ENCODE measurements around the gene RBKS.
"Not testable (repeated sequence)": the region's sequence is repeated elsewhere in the genome, so short reads cannot be mapped to it uniquely, and the experiment has no call there.

RBKS gene

DNA sequence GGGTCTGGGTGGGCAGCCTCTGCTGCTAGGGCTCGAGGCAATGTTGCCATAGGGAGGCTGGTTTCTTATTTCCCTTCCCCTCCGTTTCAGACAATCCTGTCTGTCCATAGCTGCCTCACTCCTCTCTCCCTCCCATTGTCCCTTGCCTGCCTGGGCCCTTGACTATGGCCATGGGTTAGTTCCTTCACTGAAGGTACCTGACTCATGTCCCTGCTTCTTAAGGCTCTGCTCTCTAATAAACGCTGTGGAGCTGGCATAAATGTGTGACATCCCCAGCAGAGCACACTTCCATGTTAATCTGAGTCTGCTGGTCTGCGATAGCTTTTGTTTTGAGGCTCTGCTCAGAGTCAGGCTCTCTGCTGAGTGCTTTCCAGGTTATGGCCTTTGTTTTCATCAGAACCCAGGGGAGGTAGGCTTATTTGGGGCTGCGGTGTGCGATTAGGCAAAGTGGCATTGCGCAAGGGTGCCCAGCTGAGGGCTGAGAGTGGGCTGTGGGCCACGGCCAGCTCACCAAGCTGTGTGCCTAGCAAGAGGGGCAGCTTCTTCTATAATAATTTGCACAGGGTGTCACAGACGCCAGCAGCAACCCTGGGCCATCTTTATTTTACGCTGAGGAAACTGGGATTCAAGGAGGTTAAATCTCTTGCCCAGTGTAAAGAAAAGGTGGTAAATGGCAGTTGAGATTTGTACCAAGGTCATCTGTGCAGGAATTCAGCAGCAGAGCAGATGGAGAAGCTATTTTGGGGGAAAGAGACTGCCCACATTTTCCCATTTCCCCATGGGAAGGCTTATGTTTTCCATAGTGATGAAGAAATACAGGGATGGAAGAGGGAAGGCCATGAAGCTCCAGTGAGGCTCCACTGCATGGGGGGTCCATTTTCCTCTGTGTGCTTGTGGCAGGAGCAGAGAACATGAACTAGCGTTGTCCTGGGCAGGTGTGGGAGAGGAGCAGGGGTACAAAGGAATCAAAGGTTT is 93.1 kb downstream of the RBKS start:
- DNase-seq: no peak

DNA sequence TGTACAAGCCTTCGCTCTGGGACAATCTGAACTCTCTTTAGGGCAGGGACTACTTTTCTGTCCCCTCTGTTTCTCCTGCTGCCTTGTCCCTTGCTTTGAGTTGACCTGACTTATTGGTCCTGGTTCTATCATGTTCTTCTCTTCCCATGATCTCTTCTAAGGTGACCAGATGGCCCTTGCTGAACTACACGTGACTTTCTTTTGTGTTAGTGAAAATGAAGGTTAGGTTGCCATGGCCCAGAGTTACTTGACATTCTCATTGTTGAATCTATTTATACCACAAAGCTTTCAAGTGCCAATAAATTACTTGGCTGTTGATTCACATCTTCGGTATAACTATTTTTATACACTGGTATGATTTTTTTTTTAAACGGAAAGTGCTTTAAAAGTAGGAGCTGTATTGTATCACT is 94.3 kb downstream of the RBKS start:
- no peak for DNase-seq

DNA sequence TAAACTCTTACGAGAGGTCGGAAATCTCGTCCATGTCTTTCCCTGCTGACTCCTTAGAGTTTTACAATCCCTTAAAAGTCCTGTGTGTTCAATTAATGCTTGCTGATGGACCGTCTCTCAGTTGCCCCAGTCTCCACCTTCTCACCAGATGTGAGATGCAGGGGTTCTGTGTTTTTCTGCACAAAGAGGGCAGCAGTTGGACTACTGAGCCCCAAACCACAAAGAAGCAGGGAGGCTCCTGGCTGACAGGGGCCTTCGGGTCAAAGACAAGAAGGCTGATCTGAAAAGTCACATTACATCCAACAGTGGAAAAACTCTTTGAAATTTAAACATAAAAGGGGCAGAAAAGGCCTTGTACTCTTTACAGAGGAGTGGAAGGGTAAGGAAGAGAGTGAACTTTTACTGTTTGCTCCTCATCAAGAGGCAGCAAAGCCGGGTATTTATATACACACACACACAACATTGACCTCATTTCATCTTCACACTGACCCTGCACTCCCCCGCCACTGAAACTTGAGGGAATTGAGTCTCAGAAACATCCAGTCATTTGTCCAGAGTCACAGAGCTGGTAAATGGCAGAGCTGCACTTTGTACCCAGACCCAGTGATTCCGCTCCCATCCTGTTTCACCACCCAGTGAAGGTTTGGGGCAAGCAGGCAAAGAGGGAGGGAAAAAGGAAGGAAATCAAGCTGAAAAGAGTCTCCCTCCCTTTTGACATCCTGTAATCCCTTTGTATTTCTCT is 94.9 kb downstream of the RBKS start:
- DNase-seq: no peak

DNA sequence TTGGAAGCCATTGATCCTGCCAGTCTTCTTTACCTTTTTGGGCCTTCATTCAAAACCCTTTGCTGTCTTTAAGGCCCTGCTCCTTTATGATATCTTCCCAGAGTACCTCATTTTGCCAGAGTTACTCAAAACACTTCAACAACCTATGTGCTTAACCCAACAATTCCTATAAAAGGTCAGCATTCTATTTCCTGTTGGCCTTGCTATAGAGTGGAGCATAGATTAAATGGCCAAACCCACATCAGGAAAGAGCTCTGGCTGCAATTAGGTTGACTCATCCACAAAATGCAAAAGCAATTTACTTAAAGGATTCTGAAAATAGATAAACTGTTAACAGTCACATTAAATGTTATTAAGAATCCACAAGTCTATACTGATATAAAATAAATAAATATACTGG is 97.4 kb downstream of the RBKS start:
- DNase-seq: no peak

DNA sequence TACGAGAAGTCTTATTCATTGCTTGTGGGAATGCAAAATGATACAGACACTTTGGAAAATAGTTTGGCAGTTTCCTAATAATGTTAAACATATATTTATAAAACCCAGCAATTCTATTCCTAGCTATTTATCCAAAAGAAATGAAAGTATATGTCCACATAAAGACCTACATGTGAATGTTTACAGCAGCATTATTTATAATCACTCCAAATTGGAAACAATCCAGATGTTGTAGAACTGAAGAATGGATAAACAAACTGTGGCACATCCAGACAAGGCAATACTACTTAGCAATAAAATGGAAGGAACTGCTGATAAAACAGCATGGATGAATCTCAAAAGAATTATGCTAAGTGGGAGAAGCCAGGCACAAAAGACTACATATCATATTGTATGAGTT is 99.4 kb downstream of the RBKS start:
- DNase-seq: no peak

DNA sequence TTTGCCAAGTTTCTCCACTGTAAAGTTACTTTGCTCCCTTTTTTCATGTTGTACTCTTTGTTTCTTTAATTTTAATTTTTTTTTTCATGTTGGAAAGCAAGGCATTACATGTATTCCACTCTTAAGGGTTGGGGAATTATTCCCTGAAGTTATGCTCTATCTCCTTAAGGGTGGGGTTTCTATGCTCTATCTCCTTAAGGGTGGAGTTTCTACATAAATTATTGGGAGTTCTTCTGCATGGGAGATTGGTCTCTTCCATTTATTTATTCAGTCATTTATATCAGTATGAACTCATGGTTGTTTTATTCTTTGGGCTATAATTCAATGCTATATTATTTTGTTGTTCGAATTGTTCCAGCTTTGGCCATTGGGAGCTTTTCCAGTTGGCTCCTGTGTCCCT is 107.5 kb downstream of the RBKS start:
- no peak for DNase-seq

DNA sequence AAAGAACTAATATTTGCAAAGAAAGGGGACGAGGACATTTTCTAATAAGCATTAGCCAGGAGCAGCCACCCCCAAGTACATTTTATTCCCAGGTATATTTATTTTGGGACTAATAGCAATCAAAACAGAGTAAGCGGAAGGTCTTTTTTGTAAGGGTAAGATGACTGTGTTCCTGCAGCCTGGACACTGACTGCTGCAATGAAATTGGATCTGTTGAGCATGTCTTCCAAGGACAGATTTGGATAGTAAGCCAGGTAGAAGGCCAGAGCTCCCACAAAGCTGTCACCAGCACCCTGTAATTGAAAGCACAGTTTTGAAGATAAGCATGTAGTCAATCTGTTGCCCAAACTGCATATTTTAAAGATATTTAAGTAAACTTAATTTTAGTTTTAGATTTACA is 108.7 kb downstream of the RBKS start:
- no peak for DNase-seq

DNA sequence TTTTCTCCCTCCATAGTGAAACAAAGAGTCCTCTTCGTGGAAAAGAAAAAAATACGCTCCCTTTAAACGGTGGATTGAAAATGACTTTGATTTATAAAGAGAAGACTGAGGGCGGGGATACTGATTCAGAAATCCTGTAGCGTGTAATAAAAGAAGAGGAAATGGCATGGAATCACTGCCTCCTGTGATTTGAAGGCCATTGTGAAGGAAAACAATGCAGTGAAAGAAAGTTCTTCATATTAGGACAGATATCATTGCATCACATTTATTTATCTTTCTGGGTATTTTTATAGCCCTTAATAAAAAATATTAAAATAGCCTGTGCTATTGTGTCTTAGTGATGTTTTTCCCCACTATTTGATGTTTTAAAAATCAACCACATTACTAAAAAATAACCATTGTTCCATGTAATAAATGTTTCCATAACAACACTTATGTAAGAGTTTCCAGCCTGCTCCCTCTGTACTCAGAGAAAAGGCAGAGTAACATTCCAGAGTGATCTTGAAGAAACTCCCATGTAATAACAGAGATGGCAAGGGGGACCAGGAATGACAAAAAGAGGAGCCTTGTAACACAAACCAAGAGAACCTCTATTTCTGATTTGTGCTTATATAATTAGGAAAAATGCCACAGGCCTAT is 110.7 kb downstream of the RBKS start:
- no peak for DNase-seq

DNA sequence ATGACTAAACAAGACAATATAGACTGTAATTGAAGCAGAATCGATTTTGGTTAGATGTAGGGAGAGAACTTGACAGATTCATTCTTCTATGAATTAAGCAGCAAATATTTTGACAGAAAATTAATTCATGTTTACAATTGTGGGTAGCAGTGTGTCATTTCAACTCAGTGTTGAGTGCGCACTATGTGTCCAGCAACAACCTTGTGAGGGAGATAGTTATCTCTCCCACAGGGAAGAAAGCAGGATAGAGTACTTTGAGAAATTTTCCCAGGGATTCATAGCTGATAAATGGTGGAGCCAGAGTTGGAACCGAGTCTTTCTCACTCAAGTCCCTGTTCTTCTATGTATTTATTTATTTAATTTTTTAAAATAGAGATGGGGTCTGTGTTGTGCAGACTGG is 113.5 kb downstream of the RBKS start:
- no peak for DNase-seq

DNA sequence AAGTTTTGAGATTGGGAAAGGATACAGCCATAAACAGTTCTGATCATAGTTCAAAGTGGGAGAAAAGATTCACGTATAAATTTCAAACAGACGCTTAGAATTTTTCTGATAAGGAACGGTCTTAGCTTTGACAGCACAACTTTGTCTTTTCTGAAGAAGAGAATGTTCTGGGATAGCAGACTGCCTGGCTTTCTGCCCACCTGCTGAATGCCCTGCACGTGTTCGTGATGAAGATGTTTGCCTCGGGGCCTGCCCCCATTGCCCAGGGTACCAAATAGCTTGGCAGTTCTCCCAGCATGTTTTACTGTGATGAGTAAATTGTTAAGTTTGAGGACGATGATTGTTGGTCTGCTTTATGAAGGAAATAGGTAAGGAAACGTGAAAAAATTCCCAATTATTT is 114.1 kb downstream of the RBKS start:
- no peak for DNase-seq

DNA sequence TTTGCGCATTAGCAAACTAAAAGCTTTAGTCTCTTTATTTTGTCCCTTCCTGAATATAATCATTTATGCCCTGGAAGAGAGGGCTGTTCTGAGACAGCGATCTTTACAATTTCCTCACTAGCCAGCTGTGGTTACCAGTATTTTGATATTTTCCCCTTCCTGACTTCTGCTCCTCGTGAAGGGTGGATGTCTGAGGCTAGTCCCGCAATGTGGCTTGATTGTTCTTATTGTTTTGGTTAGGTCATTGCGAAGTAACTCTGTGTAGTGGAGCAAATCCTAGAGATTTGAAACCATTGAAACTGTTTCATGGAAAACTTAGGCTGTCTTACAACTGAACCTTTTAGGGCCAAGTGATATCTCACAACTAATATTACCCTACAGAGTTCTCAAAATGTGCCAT is 116.2 kb downstream of the RBKS start:
- DNase-seq: no peak

DNA sequence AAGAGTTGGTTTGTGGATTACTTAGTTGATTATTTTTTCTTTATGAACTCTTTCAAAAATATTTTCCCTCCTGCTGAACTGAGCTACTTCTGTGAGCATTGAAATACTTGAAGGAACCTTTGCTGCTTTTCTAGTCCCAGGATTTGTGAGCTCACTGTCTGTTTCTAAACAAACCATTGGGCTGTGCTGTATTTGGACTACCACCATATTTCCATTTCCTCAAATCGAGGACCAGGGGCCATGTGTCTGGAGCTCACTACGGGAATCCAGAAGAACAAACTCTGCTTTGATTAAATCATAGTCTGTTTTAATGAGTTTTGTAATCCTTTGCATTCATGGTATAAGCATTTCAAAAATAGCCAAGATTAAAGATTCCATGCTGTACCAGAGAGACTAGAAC is 117.4 kb downstream of the RBKS start:
- no peak for DNase-seq

DNA sequence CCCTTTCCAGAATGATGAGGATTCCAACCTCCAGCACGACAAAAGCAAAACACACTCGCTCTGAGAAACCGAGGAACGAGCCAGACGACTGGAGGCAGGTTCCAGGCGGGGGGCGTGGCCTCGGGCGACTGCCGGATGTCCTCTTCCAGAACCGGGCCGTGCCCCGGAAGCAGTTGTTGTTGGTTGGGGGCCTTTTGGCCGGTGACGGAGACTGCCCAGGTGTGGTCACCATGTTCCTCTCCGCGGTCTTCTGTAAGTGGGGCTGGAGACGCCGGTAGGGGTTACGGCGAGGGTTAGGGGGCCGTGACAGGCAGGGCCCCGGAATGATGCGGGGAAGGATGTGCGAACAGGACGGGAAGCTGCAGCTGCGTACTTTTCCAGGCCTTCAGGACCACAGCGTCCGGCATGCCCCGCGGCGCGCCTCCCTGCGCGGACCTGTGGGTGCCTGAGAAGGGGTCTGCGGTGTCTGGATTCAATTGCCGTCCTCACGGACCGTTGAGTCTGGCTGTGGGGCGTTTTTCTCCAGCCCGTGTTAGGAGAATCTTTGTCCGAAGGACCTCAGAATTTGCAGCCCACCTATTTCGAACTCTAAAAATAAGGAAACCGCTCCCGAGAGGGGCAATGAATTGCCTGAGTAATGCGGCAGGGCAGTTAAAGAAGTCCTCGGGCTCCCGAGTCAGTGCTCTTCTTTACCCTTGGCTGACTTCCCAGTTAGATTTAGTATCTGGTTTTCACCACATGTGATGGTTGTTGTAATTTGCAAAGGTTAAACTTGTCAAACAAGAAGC is 118.4 kb downstream of the RBKS start, which contains the start of gene MRPL33:
Gene MRPL33, plus strand, starts transcription at position 172 of the 788 bp plus-strand sequence. Its CDS starts 59 bp downstream, at position 231.
- DNase-seq: peak; percentile 85

DNA sequence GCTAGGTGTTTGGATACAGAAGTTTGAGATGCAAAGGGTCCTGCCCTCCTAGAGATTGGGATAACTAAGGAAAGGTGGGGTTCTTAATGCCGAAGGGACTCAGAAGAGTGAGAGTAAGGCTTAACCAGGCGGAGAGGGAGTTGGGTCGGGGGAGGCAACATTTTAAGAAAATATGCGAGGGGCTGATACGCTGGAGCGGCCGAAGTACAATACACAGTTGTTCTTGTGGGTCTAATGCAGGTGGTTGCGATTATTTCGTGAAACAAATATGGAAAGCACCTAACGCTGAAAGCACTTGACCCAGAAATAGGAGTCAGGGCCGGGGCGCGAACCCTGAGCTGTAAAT is 119.0 kb downstream of the RBKS start:
- no peak for DNase-seq

DNA sequence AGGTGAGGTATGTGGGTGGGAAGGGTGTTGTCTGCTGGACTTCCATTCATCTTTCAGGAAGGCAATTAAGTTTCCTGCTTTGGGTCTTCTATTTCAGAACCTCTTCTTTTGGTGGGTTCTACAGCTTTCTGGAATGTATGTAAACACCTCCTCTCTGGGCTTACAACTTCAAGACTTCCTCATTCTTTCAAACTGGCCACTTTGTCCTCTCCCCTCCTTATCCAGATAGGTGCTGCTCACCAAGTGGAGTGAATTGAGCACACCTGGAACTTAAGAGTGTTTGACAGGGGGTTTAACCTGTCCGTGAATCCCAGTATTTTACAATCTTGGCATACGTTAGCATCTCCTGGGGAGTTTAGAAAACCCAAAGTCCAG is 123.9 kb downstream of the RBKS start:
- DNase-seq: no peak

DNA sequence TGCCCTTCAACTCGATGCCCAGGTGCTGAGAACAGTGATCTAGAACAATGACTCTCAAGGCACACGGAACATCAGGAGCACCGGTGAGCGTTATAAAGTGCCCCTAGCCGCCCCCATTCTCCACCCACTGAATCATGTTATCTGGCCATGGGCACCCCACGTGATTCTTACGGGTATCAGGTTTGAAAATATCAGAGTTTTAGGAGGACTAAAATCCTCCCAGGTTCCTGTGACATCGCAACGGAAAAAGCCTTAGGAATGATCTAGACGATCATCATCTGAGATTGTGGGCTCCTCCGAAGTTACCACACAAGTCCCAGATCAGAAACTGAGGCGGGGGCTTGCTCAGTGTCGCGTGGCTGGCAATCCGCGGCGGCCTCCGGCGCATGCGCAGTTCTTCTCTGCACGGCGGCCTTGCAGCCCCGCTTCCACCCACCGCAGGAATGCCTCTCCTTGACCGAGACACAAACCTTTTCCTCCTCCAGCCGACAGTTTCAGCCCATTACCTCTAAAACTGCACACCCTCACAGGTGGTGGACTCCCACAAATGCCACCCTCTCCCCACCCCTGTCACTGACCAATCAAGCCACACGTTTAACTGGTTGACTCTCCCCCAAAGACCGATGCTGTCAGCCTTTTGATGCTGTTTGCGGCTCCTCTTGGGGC is 124.4 kb downstream of the RBKS start:
- DNase-seq: peak; percentile 34

DNA sequence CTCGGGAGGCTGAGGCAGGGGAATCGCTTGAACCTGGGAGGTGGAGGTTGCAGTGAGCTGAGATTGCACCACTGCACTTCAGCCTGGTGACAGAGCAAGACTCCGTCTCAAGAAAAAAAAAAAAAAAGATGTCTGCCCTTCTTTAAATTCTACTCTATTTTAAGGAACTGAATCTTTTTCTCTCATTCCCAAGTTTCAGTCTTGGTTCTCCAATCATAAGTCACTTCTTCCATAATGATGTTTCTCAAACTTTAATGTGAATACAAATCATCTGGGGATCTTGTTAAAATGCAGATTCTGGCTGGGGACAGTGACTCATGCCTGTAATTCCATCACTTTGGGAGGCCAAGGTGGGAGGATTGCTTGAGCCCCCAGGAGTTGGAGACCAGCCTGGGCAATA is 125.7 kb downstream of the RBKS start:
- DNase-seq: not testable (repeated sequence)

DNA sequence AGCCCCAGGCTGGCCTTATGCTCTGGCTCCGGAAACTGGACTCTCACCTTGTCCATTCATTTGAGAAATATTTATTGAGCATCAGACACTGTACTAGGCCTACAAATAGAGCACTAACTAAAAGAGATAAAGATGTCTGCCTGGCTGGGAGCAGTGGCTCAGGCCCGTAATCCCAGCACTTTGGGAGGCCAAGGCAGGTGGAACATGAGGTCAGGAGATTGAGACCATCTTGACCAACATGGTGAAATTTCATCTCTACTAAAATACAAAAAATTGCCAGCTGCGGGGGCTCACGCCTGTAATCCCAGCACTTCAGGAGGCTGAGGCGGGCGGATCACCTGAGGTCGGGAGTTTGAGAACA is 126.3 kb downstream of the RBKS start:
- no peak for DNase-seq

DNA sequence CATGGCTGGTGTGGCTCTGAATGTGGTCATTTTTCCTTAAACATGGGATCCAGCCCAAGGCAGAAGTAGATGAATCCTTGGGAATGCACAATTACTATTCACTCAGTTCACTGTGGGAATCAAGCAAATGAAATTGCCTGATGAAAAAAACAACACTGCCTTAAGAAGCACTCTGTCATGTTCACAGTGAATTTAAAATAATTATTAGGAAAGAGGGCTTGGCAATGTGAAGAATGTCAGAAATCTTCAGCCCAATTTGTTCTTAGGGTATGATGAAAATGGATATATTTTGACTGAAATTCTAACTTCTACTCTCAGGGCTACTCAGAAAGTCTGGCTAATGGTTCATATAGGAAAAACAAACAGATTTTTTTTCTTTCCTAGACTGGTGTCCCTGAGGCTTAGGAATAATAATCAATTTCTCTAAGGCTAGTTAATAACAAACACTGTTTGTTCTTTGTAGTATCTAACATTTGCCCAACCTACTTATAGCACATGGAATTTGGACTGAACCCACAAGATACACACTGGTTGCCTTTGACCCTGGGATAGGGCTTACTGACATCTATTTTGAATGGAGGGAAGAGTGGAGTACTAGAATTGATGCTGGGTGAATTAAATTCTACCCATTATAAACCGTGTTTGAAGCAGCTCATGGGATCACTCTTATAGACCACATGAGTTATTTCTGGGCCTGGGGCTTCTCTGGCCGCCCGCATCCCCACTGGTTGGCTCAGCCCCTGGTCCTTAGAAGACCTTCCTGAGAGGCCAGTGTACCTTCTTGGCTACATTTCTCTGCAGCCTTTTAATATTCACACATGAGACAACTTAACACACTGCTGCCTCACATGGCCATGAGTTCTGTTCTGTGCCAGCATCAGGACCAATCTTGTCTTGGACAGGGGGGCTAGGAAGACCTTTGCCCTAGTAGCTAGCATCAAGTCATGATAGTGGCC is 127.0 kb downstream of the RBKS start:
- no peak for DNase-seq

DNA sequence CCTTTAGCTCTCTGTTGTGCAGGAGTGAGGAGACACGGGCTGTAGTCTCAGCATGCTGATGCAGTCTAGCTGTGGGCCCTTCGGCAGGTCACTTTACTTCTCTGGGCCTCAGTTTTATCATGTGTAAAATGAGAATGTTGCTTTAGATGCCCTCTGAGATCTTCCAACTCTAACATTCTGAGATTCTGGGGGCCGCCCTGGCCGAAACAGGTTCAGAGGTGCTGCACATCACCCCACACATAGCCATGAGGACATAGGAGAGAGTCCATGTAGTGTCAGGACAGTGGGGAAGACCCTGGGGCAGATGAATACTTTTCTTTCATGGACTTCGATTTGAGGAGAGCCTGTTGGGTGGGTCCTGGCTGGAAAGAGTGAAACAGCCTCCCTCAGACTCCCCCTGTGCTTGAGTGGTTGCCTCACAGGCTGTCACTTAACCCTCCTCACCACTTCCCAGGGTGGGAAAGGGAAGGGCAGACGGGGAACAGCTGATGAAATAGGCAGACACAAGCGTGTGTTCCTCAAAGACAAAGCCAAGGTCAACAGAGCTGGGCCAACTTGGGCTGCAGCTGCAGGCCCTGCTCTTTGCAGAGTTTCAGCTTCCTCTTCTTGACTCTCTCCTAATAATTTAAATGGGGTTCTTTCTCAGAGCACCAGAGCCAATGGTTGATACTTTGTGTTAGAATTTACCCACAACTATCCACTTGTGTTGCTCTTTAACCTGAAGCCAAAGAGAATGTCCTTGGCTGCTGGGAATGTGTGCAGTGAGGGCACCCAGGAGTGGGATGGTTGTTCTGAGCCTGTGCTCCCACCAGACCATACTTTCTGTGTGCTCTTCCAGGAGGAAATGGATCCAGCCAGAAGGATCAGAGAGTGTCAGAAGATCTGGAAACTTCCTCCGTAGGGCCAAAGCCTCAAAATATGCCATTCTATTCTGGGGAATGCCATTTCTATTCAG is 133.4 kb downstream of the RBKS start:
- DNase-seq: no peak

Measured in activated effector memory CD4-positive, alpha-beta T cell treated with Interleukin-2 at 50 U/mL for 16 hours (primary cell).